BJ (cell line): Measurements from ENCODE around the gene TMEM179. TPM values are rescaled to one million over a fixed set of nuclear protein-coding genes. Genes with fewer than 3 reads are reported as not detected.

Experiments
- CTCF ChIA-PET: fragments of 350-600 bp; formaldehyde crosslinking; extraction: SDS; loops from one replicate; lab custom pipeline; 2021; ENCODE audit warnings: antibody characterized with exemption, inconsistent platforms; lab: Yijun Ruan, JAX
- POLR2A ChIA-PET: fragments of 300-600 bp; sonication (Branson Sonifier 250); formaldehyde crosslinking; extraction: SDS; loops from one replicate; lab custom pipeline; 2021; ENCODE audit warnings: antibody characterized with exemption; lab: Charles Lee
- DNase-seq: peaks from one replicate; pipeline ENCODE4 v3.0.0-alpha.2; 2011; ENCODE audit warnings: low read depth
- H3K27me3 ChIP-seq: 2 replicates; pipeline ENCODE4 v1.6.0; 2011; ENCODE audit warnings: low read length; ENCODE audit not compliant: control insufficient read depth, insufficient read depth
- H3K36me3 ChIP-seq: 2 replicates; pipeline ENCODE4 v1.5.1; 2011; ENCODE audit warnings: low read length; ENCODE audit not compliant: control insufficient read depth, insufficient read depth
- H3K4me3 ChIP-seq: 2 replicates; pipeline ENCODE4 v1.5.1; 2011; ENCODE audit warnings: low read depth, mild to moderate bottlenecking, control low read depth, low read length
- CTCF ChIP-seq: IDR thresholded peaks from 2 replicates; pipeline ENCODE4 v1.5.1; 2011; ENCODE audit warnings: low read depth, mild to moderate bottlenecking, control low read depth, inconsistent platforms, low read length, moderate library complexity; ENCODE audit not compliant: insufficient read depth
- polyA plus RNA-seq: library from polyadenylated mRNA; depleted of rRNA; stranded (reverse); fragments of >200 nt; gene quantifications from 2 replicates; pipeline ENCODE4 v1.2.3, GENCODE V29; 2011

The TMEM179 gene
- polyA plus RNA-seq, 1 experiment, result 0.09 TPM

- DNase-seq, result no peak
- POLR2A ChIA-PET, result no interaction called here
- CTCF ChIA-PET, result interaction anchor here (0.8 kb wide), 1 partner anchor 558 kb away, joined by 5 read pairs; no protein-coding TSS in a partner anchor
- peaks cover 5% of the 10 kb centered on the region; the same call in 1 of the 2 replicates for H3K27me3 ChIP-seq
- H3K4me3 ChIP-seq, result no peak overlapping the region
- no peaks in the 10 kb centered on the region for H3K36me3 ChIP-seq
- no peak for TF ChIP-seq CTCF
These were observed 31.6 kb upstream of the TMEM179 start for GRCh38 chr14:104636131-104636530.

GRCh38 chr14:104635717-104636116, 31.1 kb upstream of the TMEM179 start:
- ChIA-PET CTCF (interaction anchor here (0.8 kb wide), 1 partner anchor 558 kb away, joined by 5 read pairs; no protein-coding TSS in a partner anchor), POLR2A (no interaction called here)
- TF ChIP-seq CTCF, result no peak
- no peak for DNase-seq
- H3K27me3 ChIP-seq, result peaks cover 5% of the 10 kb centered on the region; the same call in 1 of the 2 replicates
- H3K36me3 ChIP-seq, result no peaks in the 10 kb centered on the region
- H3K4me3 ChIP-seq, result no peak overlapping the region

- peaks cover 5% of the 10 kb centered on the region; the same call in 1 of the 2 replicates for H3K27me3 ChIP-seq
- H3K4me3 ChIP-seq, result no peak overlapping the region
- DNase-seq, result no peak
- no peaks in the 10 kb centered on the region for H3K36me3 ChIP-seq
- TF ChIP-seq CTCF, result no peak
- CTCF ChIA-PET, result interaction anchor here (0.6 kb wide), 1 partner anchor 74 kb away, joined by 3 read pairs; no protein-coding TSS in a partner anchor
- POLR2A ChIA-PET, result no interaction called here
These were observed 30.5 kb upstream of the TMEM179 start for GRCh38 chr14:104634886-104635570.

GRCh38 chr14:104634138-104634760, 29.7 kb upstream of the TMEM179 start:
- Histone ChIP-seq H3K36me3 (no peaks in the 10 kb centered on the region), H3K27me3 (peaks cover 5% of the 10 kb centered on the region; the same call in 1 of the 2 replicates), H3K4me3 (no peak overlapping the region)
- ChIA-PET POLR2A (no interaction called here), CTCF (interaction anchor here (0.7 kb wide), 1 partner anchor 503 kb away, joined by 3 read pairs; no protein-coding TSS in a partner anchor)
- DNase-seq, result no peak
- TF ChIP-seq CTCF, result no peak
